HG03095 (cell line): ENCODE measurements around the gene PCBD2.
"Not testable (repeated sequence)": the region's sequence is repeated elsewhere in the genome, so short reads cannot be mapped to it uniquely, and the experiment has no call there.

Source experiments
- ATAC-seq: cut with Tn5 transposase; IDR thresholded peaks from one replicate; pipeline ENCODE4 v1.9.1; 2021; ENCODE audit warnings: moderate library complexity; ENCODE audit not compliant: unreplicated experiment

PCBD2 gene

GRCh38 chr5:134998068-134998467 is 93.1 kb downstream of the PCBD2 start:
- not testable (repeated sequence) for ATAC-seq

GRCh38 chr5:135004376-135004775 is 99.4 kb downstream of the PCBD2 start:
- ATAC-seq: no peak

GRCh38 chr5:135005076-135005475 is 100.1 kb downstream of the PCBD2 start:
- no peak for ATAC-seq

GRCh38 chr5:135007305-135007704 is 102.4 kb downstream of the PCBD2 start:
- no peak for ATAC-seq

GRCh38 chr5:135007749-135008363 is 102.9 kb downstream of the PCBD2 start:
- ATAC-seq: no peak

- no peak for ATAC-seq
Observed at GRCh38 chr5:135008556-135008955, 103.6 kb downstream of the PCBD2 start.

GRCh38 chr5:135008981-135009735 is 104.2 kb downstream of the PCBD2 start:
- no peak for ATAC-seq

GRCh38 chr5:135009736-135010501 is 105.0 kb downstream of the PCBD2 start:
- no peak for ATAC-seq

GRCh38 chr5:135010502-135011354 is 105.8 kb downstream of the PCBD2 start:
- ATAC-seq: no peak

- no peak for ATAC-seq
Observed at GRCh38 chr5:135011355-135012032, 106.6 kb downstream of the PCBD2 start.

- no peak for ATAC-seq
Observed at GRCh38 chr5:135012033-135012588, 107.2 kb downstream of the PCBD2 start.
